Activated CD8-positive, alpha-beta T cell treated with anti-CD3 and anti-CD28 coated beads for 36 hours (primary cell): ENCODE data around the gene BHLHE23. TPM values are rescaled to one million over a fixed set of nuclear protein-coding genes. Genes with fewer than 3 reads are reported as not detected.

ENCODE experiments used
- ATAC-seq: fragments of 200-7000 bp; cut with Tn5 transposase; one replicate; pipeline ENCODE4 v1.10.0; 2021; ENCODE audit warnings: mild to moderate bottlenecking, moderate library complexity
- CTCF ChIA-PET: fragments of 350-600 bp; sonication (Branson Sonifier 250); formaldehyde crosslinking; loops from one replicate; lab custom pipeline; 2021; ENCODE audit warnings: antibody characterized with exemption; lab: Charles Lee
- POLR2A ChIA-PET: fragments of 350-600 bp; sonication (Branson Sonifier 250); formaldehyde crosslinking; loops from one replicate; lab custom pipeline; 2021; ENCODE audit warnings: antibody characterized with exemption; lab: Charles Lee
- DNase-seq: peaks from one replicate; pipeline ENCODE4 v3.0.0-alpha.2; 2020
- H3K27ac Mint-ChIP-seq: one replicate; pipeline ENCODE4 v1.8.0; 2021; ENCODE audit warnings: mild to moderate bottlenecking, mixed read lengths
- H3K27me3 Mint-ChIP-seq: one replicate; pipeline ENCODE4 v1.8.0; 2021; ENCODE audit warnings: mixed read lengths
- H3K36me3 Mint-ChIP-seq: one replicate; pipeline ENCODE4 v1.8.0; 2021; ENCODE audit warnings: low read depth, mixed read lengths
- H3K4me1 Mint-ChIP-seq: one replicate; pipeline ENCODE4 v1.8.0; 2021; ENCODE audit warnings: low read depth, mixed read lengths
- H3K4me3 Mint-ChIP-seq: one replicate; pipeline ENCODE4 v1.8.0; 2021; ENCODE audit warnings: mild to moderate bottlenecking, moderate library complexity, mixed read lengths
- H3K9me3 Mint-ChIP-seq: one replicate; pipeline ENCODE4 v1.8.0; 2021; ENCODE audit warnings: mixed read lengths
- CTCF ChIP-seq: fragments of 200-600 bp; IDR thresholded peaks from one replicate; pipeline ENCODE4 v1.8.0; 2022; ENCODE audit warnings: antibody characterized with exemption, mild to moderate bottlenecking
- intact Hi-C: fragments of 100-400 bp; cut with micrococcal nuclease; formaldehyde crosslinking; loops from one replicate; pipeline ENCODE4 v1.10.0; 2022
- total RNA-seq, 2 experiments: library from RNA; stranded (reverse); gene quantifications; one replicate each; pipeline ENCODE4 v1.2.3, GENCODE V29; 2021

The BHLHE23 gene
- total RNA-seq, 2 experiments from 2014 or later: not detected

DNA sequence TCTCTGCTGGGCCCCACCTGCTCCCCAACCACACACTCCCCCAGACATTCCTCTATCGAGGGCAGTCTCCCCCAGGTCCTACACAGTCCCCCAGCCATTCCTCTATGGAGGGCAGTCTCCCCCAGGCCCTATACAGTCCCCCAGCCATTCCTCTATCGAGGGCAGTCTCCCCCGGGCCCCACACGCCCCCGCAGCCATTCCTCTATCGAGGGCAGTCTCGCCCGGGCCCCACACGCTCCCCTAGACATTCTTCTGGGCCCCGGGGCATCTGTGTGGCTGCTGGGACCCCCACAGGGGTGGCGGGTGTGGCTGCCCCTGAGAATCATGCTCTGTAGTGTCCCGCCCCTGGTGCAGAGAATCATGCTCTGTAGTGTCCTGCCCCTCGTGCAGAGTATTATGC, 43.6 kb upstream of the BHLHE23 start:
- H3K27me3 Mint-ChIP-seq: no peaks in the 10 kb centered on the region
- no peak for DNase-seq
- H3K27ac Mint-ChIP-seq: no peak overlapping the region
- H3K9me3 Mint-ChIP-seq: no peaks in the 10 kb centered on the region
- ATAC-seq: no peak
- intact Hi-C loops: no loop called here
- H3K4me1 Mint-ChIP-seq: no peaks in the 10 kb centered on the region
- no peak overlapping the region for H3K4me3 Mint-ChIP-seq
- CTCF ChIA-PET: no interaction called here
- no peaks in the 10 kb centered on the region for H3K36me3 Mint-ChIP-seq
- POLR2A ChIA-PET: no interaction called here
- TF ChIP-seq CTCF: no peak

DNA sequence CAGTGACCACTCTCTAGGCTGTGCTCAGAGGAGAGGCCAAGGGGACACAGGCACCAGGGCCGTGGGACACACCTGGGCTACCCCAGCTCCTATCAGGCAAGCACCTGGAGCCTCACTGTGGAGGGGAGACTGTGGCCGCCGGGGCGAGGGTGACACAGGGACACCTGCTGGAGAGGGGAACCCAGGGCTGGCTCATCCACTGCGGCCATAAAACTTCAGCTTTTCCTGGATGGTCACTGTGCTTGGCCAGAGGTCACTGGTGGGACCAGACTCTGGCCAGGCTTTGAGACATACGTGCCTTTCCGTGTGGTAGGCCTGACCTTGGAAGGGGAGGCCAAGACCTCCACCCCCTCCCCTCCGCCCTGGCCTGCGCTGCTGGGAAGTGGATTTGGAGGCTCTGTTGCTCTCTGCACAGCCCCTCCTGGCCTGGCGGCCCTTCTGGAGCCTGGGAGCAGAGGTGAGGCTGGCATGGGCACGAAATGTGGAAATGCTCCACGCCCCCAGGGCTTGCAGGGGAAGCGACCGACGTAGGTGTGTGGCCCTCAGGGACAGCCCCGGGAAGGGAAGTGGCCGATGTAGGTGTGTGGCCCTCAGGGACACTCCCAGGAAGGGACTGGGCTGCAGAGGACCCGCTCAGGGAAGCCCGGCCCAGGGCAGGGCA, 42.9 kb upstream of the BHLHE23 start:
- Mint-ChIP-seq H3K27ac (no peak overlapping the region), H3K9me3 (no peaks in the 10 kb centered on the region), H3K27me3 (no peaks in the 10 kb centered on the region), H3K4me3 (no peak overlapping the region), H3K4me1 (no peaks in the 10 kb centered on the region), H3K36me3 (no peaks in the 10 kb centered on the region)
- no peak for ATAC-seq
- TF ChIP-seq CTCF: no peak
- intact Hi-C loops: no loop called here
- no peak for DNase-seq
- POLR2A ChIA-PET: no interaction called here
- CTCF ChIA-PET: no interaction called here

DNA sequence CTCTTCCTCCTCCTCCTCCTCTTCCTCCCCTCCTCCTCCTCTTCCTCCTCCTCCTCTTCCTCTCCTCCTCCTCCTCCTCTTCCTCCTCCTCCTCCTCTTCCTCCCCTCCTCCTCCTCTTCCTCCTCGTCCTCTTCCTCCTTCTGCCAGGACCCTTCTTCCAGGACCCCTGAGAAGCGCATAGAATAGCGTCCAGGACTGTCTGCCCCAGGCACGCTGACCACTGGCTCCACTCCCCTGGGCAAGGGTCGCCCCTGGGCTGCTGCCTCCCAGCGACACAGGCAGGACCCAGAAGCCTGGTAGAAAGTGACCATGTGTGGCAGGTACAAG, 42.4 kb upstream of the BHLHE23 start:
- intact Hi-C loops: no loop called here
- TF ChIP-seq CTCF: no peak
- Mint-ChIP-seq H3K4me1 (no peaks in the 10 kb centered on the region), H3K27me3 (peaks cover 2% of the 10 kb centered on the region), H3K27ac (no peak overlapping the region), H3K36me3 (no peaks in the 10 kb centered on the region), H3K4me3 (no peak overlapping the region), H3K9me3 (no peaks in the 10 kb centered on the region)
- DNase-seq: no peak
- ChIA-PET CTCF (no interaction called here), POLR2A (no interaction called here)
- ATAC-seq: no peak

DNA sequence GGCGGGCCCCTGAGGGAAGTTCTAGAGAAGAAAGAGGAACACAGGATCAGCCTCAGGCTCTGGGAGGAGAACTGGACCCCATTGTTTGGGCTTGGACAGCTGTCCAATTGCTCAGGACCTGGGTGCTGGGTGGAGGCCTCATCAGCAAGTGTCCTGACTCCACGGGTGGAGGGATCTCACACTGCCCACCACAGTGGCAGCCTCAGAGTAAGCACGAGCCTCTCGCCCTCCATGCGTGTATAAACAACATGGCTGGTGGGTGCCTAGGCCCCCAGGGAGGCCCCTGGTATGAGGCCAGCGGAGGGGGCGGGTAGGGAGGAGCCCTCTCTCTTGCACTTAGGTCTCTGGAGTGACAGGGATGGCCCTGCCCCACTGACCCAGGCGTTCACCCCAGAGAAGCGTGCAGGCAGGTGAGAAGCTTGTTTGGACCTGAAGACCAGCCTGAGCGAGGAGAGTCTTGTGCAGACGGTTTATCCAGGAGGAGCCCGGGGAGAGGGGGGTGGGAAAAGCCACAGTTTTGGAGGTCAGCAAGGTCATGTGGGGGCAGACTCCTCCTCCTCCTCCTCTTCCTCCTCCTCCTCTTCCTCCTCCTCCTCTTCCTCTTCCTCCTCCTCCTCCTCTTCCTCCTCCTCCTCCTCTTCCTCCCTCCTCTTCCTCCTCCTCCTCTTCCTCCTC, 41.9 kb upstream of the BHLHE23 start:
- H3K27ac Mint-ChIP-seq: no peak overlapping the region
- no peaks in the 10 kb centered on the region for H3K9me3 Mint-ChIP-seq
- DNase-seq (no peak), ATAC-seq (peak; percentile 17)
- H3K4me3 Mint-ChIP-seq: no peak overlapping the region
- TF ChIP-seq CTCF: no peak
- POLR2A ChIA-PET: no interaction called here
- H3K36me3 Mint-ChIP-seq: no peaks in the 10 kb centered on the region
- H3K4me1 Mint-ChIP-seq: no peaks in the 10 kb centered on the region
- H3K27me3 Mint-ChIP-seq: peaks cover 3% of the 10 kb centered on the region
- intact Hi-C loops: no loop called here
- CTCF ChIA-PET: no interaction called here

DNA sequence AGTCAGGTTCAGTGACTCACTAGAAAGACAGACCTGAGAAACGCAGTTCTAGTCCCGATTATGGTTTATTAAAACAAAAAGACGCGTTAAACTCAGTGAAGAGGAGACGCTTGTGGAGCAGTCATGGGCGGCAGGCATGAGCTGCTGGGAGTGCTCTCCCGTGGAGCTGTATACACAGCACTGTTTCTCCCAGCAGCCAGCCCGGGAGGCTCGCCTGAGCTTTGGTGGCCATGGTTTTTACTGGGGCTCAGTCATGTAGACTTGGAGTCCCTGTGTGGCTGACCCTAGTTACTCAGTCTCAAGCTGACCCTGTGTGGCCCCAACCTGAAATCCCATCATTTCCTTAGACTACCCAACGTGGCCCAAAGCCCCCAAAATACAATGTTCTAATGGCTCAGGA, 41.2 kb upstream of the BHLHE23 start:
- intact Hi-C loops: no loop called here
- H3K27ac Mint-ChIP-seq: no peak overlapping the region
- H3K4me3 Mint-ChIP-seq: no peak overlapping the region
- CTCF ChIA-PET: no interaction called here
- TF ChIP-seq CTCF: no peak
- no peaks in the 10 kb centered on the region for H3K36me3 Mint-ChIP-seq
- no peaks in the 10 kb centered on the region for H3K9me3 Mint-ChIP-seq
- DNase-seq: no peak
- no peaks in the 10 kb centered on the region for H3K4me1 Mint-ChIP-seq
- H3K27me3 Mint-ChIP-seq: peaks cover 5% of the 10 kb centered on the region
- no peak for ATAC-seq
- POLR2A ChIA-PET: interaction anchor here (0.7 kb wide), 1 partner anchor 95 kb away, joined by 3 read pairs; no protein-coding TSS in a partner anchor
